B cell (primary cell): ENCODE results near the gene TMX2. TPM values are rescaled to one million over a fixed set of nuclear protein-coding genes. Genes with fewer than 3 reads are reported as not detected.

Source experiments
- ATAC-seq: fragments of 200-7000 bp; cut with Tn5 transposase; one replicate; pipeline ENCODE4 v1.10.0; 2021; ENCODE audit warnings: low read depth, mild to moderate bottlenecking, moderate number of reproducible peaks, moderate library complexity
- CTCF ChIA-PET: fragments of 350-600 bp; sonication (Branson Sonifier 250); formaldehyde crosslinking; loops from one replicate; lab custom pipeline; 2021; ENCODE audit warnings: antibody characterized with exemption, inconsistent platforms; lab: Charles Lee
- POLR2A ChIA-PET: fragments of 350-600 bp; sonication (Branson Sonifier 250); formaldehyde crosslinking; loops from one replicate; lab custom pipeline; 2021; ENCODE audit warnings: antibody characterized with exemption; lab: Charles Lee
- DNase-seq: peaks from one replicate; pipeline ENCODE4 v3.0.0; 2013
- H2AFZ ChIP-seq: 2 replicates; pipeline ENCODE4 v1.6.1; 2012; ENCODE audit warnings: mild to moderate bottlenecking, low read depth, low read length; ENCODE audit not compliant: insufficient read depth, poor library complexity, severe bottlenecking
- H3K27ac ChIP-seq, 2 donors: 1 replicate in 1 of 2; 2 replicates in 1 of 2; pipeline ENCODE4 v1.5.1; 2012 to 2013; ENCODE audit warnings: low read length in 2 of 2, mild to moderate bottlenecking in 2 of 2, moderate library complexity in 1 of 2
- H3K27me3 ChIP-seq, 4 experiments: fragments of 200-600 bp in 1 of 4; sonication (generic) in 1 of 4; replicated peaks in 1 of 4; 1 replicate in 2 of 4; 2 replicates in 2 of 4; pipeline versions ENCODE4 v1.6.1 to v1.7.0; 2013 to 2016; ENCODE audit warnings: low read length in 3 of 4, mild to moderate bottlenecking in 2 of 4, mixed read lengths in 1 of 4, moderate library complexity in 1 of 4; ENCODE audit not compliant: insufficient read depth in 4 of 4, control insufficient read depth in 3 of 4; ENCODE audit errors: control extremely low read depth in 1 of 4
- H3K36me3 ChIP-seq, 2 experiments: replicated peaks in 1 of 2; 1 replicate in 1 of 2; 2 replicates in 1 of 2; pipeline versions ENCODE4 v1.6.1 to v1.7.1; 2013; ENCODE audit warnings: low read length in 1 of 2; ENCODE audit not compliant: insufficient read depth in 2 of 2, control insufficient read depth in 1 of 2; ENCODE audit errors: control extremely low read depth in 1 of 2, extremely low read depth in 1 of 2
- H3K4me1 ChIP-seq, 2 donors: fragments of 200-600 bp in 1 of 2; sonication (generic) in 1 of 2; 1 replicate in 1 of 2; 2 replicates in 1 of 2; pipeline versions ENCODE4 v1.5.1 to v1.6.1; 2013 to 2017; ENCODE audit warnings: low read length in 2 of 2; ENCODE audit not compliant: control insufficient read depth in 2 of 2, insufficient read depth in 2 of 2
- H3K4me2 ChIP-seq: replicated peaks from 2 replicates; pipeline ENCODE3; 2012; ENCODE audit warnings: mild to moderate bottlenecking, low read depth, low read length; ENCODE audit not compliant: poor library complexity, severe bottlenecking
- H3K4me3 ChIP-seq, 5 experiments: fragments of 200-600 bp in 1 of 5; sonication (generic) in 1 of 5; 1 replicate in 3 of 5; 2 replicates in 2 of 5; pipeline versions ENCODE4 v1.5.1 to v1.7.0; 2011 to 2016; ENCODE audit warnings: low read length in 4 of 5, mild to moderate bottlenecking in 4 of 5, low read depth in 2 of 5, control low read depth in 1 of 5, moderate library complexity in 1 of 5; ENCODE audit not compliant: insufficient read depth in 1 of 5; ENCODE audit errors: control extremely low read depth in 1 of 5, extremely low read depth in 1 of 5
- H3K79me2 ChIP-seq: fragments of 200-600 bp; sonication (generic); one replicate; pipeline ENCODE4 v1.6.0; 2016; ENCODE audit warnings: low read length; ENCODE audit not compliant: control insufficient read depth, insufficient read depth
- H3K9ac ChIP-seq: fragments of 200-600 bp; sonication (generic); 2 replicates; pipeline ENCODE4 v1.6.1; 2017; ENCODE audit warnings: mild to moderate bottlenecking, low read length, moderate library complexity
- H3K9me3 ChIP-seq, 3 donors: one replicate each; pipeline versions ENCODE4 v1.6.1 to v1.7.1; 2013; ENCODE audit warnings: low read length in 2 of 3; ENCODE audit not compliant: control insufficient read depth in 2 of 3, insufficient read depth in 1 of 3; ENCODE audit errors: control extremely low read depth in 1 of 3
- H4K20me1 ChIP-seq: 2 replicates; pipeline ENCODE4 v1.6.0; 2012; ENCODE audit warnings: mild to moderate bottlenecking, low read length; ENCODE audit not compliant: insufficient read depth, control insufficient read depth, poor library complexity, severe bottlenecking
- H3K27ac Mint-ChIP-seq: one replicate; pipeline ENCODE4 v1.8.0; 2021; ENCODE audit warnings: mixed read lengths
- H3K27me3 Mint-ChIP-seq: one replicate; pipeline ENCODE4 v1.8.0; 2021; ENCODE audit warnings: mixed read lengths
- H3K4me1 Mint-ChIP-seq: one replicate; pipeline ENCODE4 v1.8.0; 2021; ENCODE audit warnings: mixed read lengths
- H3K4me3 Mint-ChIP-seq: one replicate; pipeline ENCODE4 v1.8.0; 2021; ENCODE audit warnings: mixed read lengths
- H3K9me3 Mint-ChIP-seq: one replicate; pipeline ENCODE4 v1.8.0; 2022; ENCODE audit warnings: mixed read lengths; ENCODE audit not compliant: insufficient read depth
- CTCF ChIP-seq: fragments of 200-600 bp; IDR thresholded peaks from one replicate; pipeline ENCODE4 v1.8.0; 2022; ENCODE audit warnings: antibody characterized with exemption, mild to moderate bottlenecking
- EZH2 ChIP-seq: IDR thresholded peaks from 2 replicates; pipeline ENCODE4 v1.6.1; 2012; ENCODE audit warnings: borderline replicate concordance, low read depth, mild to moderate bottlenecking, moderate library complexity, low read length; ENCODE audit not compliant: insufficient read depth, poor library complexity, severe bottlenecking
- WGBS: methylation state at CpG from one replicate; pipeline ENCODE4 v1.1.5; 2013; ENCODE audit warnings: missing lambda C conversion rate; ENCODE audit not compliant: insufficient coverage; 5-methylcytosine and 5-hydroxymethylcytosine counted together
- intact Hi-C: fragments of 100-400 bp; cut with micrococcal nuclease; formaldehyde crosslinking; loops from one replicate; pipeline ENCODE4 v1.10.0; 2022
- polyA plus RNA-seq: library from polyadenylated mRNA; depleted of rRNA; stranded (reverse); fragments of >200 nt; gene quantifications from 2 replicates; pipeline ENCODE4 v1.2.3, GENCODE V29; 2012
- total RNA-seq, 2 donors: library from RNA; stranded (reverse); fragments of 120-200 nt in 1 of 2; gene quantifications; 1 replicate in 1 of 2; 2 replicates in 1 of 2; pipeline versions ENCODE4 v1.2.3 to v1.2.4, GENCODE V29; 2013 to 2022

The TMX2 gene
- total and polyA plus RNA-seq, 2 donors (not counting 1 experiment from before 2014, with no cell fraction given) = 40.3 to 60.2 TPM

- ChIA-PET POLR2A (interaction anchor here (0.6 kb wide), 1 partner anchor 15 kb away, joined by 3 read pairs; no protein-coding TSS in a partner anchor), CTCF (interaction anchor here (0.7 to 2.0 kb wide), 6 partner anchors 30 to 180 kb away, joined by 3 to 8 read pairs (median 3); partner anchors contain the start of gene TIMM10)
- Histone ChIP-seq H3K4me3 (no peak overlapping the region), H3K27ac (no peak overlapping the region), H3K36me3 (peaks cover 0 to 3% of the 10 kb centered on the region in 2 experiments), H3K9ac (no peak overlapping the region), H2AFZ (no peak overlapping the region), H3K79me2 (peaks cover 76% of the 10 kb centered on the region), H3K9me3 (no peaks in the 10 kb centered on the region), H4K20me1 (peaks cover 14% of the 10 kb centered on the region), H3K4me2 (no peak overlapping the region), H3K4me1 (peaks cover 21 to 28% of the 10 kb centered on the region in 2 donors), H3K27me3 (no peaks in the 10 kb centered on the region)
- no peak for ATAC-seq
- Mint-ChIP-seq H3K9me3 (no peaks in the 10 kb centered on the region), H3K4me1 (peaks cover 42% of the 10 kb centered on the region), H3K27ac (no peak overlapping the region), H3K4me3 (no peak overlapping the region), H3K27me3 (no peaks in the 10 kb centered on the region)
- intact Hi-C loops = no loop called here
- TF ChIP-seq CTCF (no peak), EZH2 (no peak)
- DNase-seq = no peak
- WGBS = 93% methylated on average over 5 of the region's 5 CpGs
Observed at GRCh38 chr11:57709802-57710367, 2.5 kb upstream of the TMX2 start.
